CD14-positive monocyte (primary cell): Measurements from ENCODE around the gene PTPRO. TPM values are rescaled to one million over a fixed set of nuclear protein-coding genes. Genes with fewer than 3 reads are reported as not detected.

ENCODE experiments used
- DNase-seq, 3 donors: peaks; one replicate each; pipeline ENCODE4 v3.0.0-alpha.2; 2011 to 2022
- H2AFZ ChIP-seq: 2 replicates; pipeline ENCODE4 v1.6.0; 2012; ENCODE audit warnings: mild to moderate bottlenecking, low read depth, low read length, inconsistent platforms; ENCODE audit not compliant: insufficient read depth, poor library complexity, severe bottlenecking
- H3K27ac ChIP-seq, 2 donors: 1 replicate in 1 of 2; 2 replicates in 1 of 2; pipeline ENCODE4 v1.5.1; 2012 to 2013; ENCODE audit warnings: low read length in 2 of 2, control low read depth in 1 of 2, inconsistent platforms in 1 of 2, low read depth in 1 of 2, mild to moderate bottlenecking in 1 of 2
- H3K27me3 ChIP-seq, 2 donors: one replicate each; pipeline versions ENCODE4 v1.6.0 to v1.6.1; 2011 to 2013; ENCODE audit warnings: low read length in 2 of 2; ENCODE audit not compliant: control insufficient read depth in 2 of 2, insufficient read depth in 2 of 2
- H3K36me3 ChIP-seq, 2 donors: replicated peaks in 1 of 2; 1 replicate in 1 of 2; 2 replicates in 1 of 2; pipeline versions ENCODE4 v1.5.1 to v1.6.1; 2012 to 2013; ENCODE audit warnings: low read length in 2 of 2, control low read depth in 1 of 2, inconsistent platforms in 1 of 2, mild to moderate bottlenecking in 1 of 2; ENCODE audit not compliant: insufficient read depth in 2 of 2, control insufficient read depth in 1 of 2
- H3K4me1 ChIP-seq, 2 donors: 1 replicate in 1 of 2; 2 replicates in 1 of 2; pipeline versions ENCODE4 v1.5.1 to v1.6.1; 2012 to 2013; ENCODE audit warnings: low read length in 2 of 2, control low read depth in 1 of 2, inconsistent platforms in 1 of 2, mild to moderate bottlenecking in 1 of 2, moderate library complexity in 1 of 2; ENCODE audit not compliant: insufficient read depth in 2 of 2, control insufficient read depth in 1 of 2
- H3K4me2 ChIP-seq: replicated peaks from 2 replicates; pipeline ENCODE3; 2012; ENCODE audit warnings: low read length, moderate library complexity, mild to moderate bottlenecking; ENCODE audit not compliant: poor library complexity, severe bottlenecking; ENCODE audit errors: extremely low read depth
- H3K4me3 ChIP-seq, 3 experiments: fragments of 200-600 bp in 1 of 3; sonication (generic) in 1 of 3; replicated peaks in 1 of 3; 1 replicate in 2 of 3; 2 replicates in 1 of 3; pipeline ENCODE4 v1.5.1; 2011 to 2013; ENCODE audit warnings: low read length in 3 of 3, mild to moderate bottlenecking in 3 of 3, control low read depth in 2 of 3, low read depth in 2 of 3, inconsistent platforms in 1 of 3, moderate library complexity in 1 of 3
- H3K79me2 ChIP-seq: 2 replicates; pipeline ENCODE4 v1.6.0; 2012; ENCODE audit warnings: mild to moderate bottlenecking, control low read depth, inconsistent platforms, low read length, moderate library complexity; ENCODE audit not compliant: insufficient read depth
- H3K9ac ChIP-seq: 2 replicates; pipeline ENCODE4 v1.6.0; 2017; ENCODE audit warnings: low read length, mild to moderate bottlenecking; ENCODE audit not compliant: insufficient read depth, poor library complexity, severe bottlenecking
- H3K9me3 ChIP-seq, 2 donors: replicated peaks in 1 of 2; 1 replicate in 1 of 2; 2 replicates in 1 of 2; pipeline versions ENCODE4 v1.5.1 to v1.6.1; 2012 to 2013; ENCODE audit warnings: low read length in 2 of 2, control low read depth in 1 of 2; ENCODE audit not compliant: control insufficient read depth in 1 of 2, insufficient read depth in 1 of 2
- H4K20me1 ChIP-seq: 2 replicates; pipeline ENCODE4 v1.6.0; 2012; ENCODE audit warnings: mild to moderate bottlenecking, low read length, control low read depth, moderate library complexity; ENCODE audit not compliant: insufficient read depth
- H3K27ac Mint-ChIP-seq, 7 donors: one replicate each; pipeline ENCODE4 v1.8.0; 2020; ENCODE audit warnings: mild to moderate bottlenecking in 7 of 7, mixed read lengths in 7 of 7, moderate library complexity in 6 of 7, inconsistent platforms in 2 of 7
- H3K27me3 Mint-ChIP-seq, 3 donors: one replicate each; pipeline ENCODE4 v1.8.0; 2021 to 2022; ENCODE audit warnings: low read depth in 3 of 3, mild to moderate bottlenecking in 3 of 3, mixed read lengths in 3 of 3, moderate library complexity in 3 of 3, inconsistent platforms in 1 of 3
- H3K36me3 Mint-ChIP-seq, 2 donors: one replicate each; pipeline ENCODE4 v1.8.0; 2020; ENCODE audit warnings: mixed read lengths in 2 of 2, inconsistent platforms in 1 of 2, mild to moderate bottlenecking in 1 of 2
- H3K4me1 Mint-ChIP-seq: one replicate; pipeline ENCODE4 v1.8.0; 2020; ENCODE audit warnings: mild to moderate bottlenecking, mixed read lengths
- H3K4me3 Mint-ChIP-seq, 2 donors: one replicate each; pipeline ENCODE4 v1.8.0; 2020; ENCODE audit warnings: mild to moderate bottlenecking in 2 of 2, mixed read lengths in 2 of 2, moderate library complexity in 1 of 2
- H3K9me3 Mint-ChIP-seq, 7 donors: one replicate each; pipeline ENCODE4 v1.8.0; 2020 to 2022; ENCODE audit warnings: mixed read lengths in 7 of 7, mild to moderate bottlenecking in 6 of 7, moderate library complexity in 6 of 7, inconsistent platforms in 2 of 7
- WGBS: methylation state at CpG from one replicate; pipeline ENCODE4 v1.1.5; 2013; ENCODE audit warnings: missing lambda C conversion rate; ENCODE audit not compliant: insufficient coverage; 5-methylcytosine and 5-hydroxymethylcytosine counted together
- intact Hi-C, 2 donors: fragments of 100-400 bp; cut with micrococcal nuclease; formaldehyde crosslinking; loops; one replicate each; pipeline versions ENCODE4 v1.15.0 to v1.15.1; 2023
- polyA plus RNA-seq, 3 donors: library from polyadenylated mRNA; depleted of rRNA in 1 of 3; unstranded in 2 of 3; stranded (reverse) in 1 of 3; fragments of 300-500 nt in 2 of 3; fragments of >200 nt in 1 of 3; fragmentation: Illumina TruSeq in 2 of 3; gene quantifications; 1 replicate in 2 of 3; 2 replicates in 1 of 3; pipeline ENCODE4 v1.2.3, GENCODE V29; 2012 to 2021
- TF ChIP-seq, protein P1 (sequence below): fragments of 200-600 bp; IDR thresholded peaks from one replicate; pipeline ENCODE4 v1.8.0; 2022; ENCODE audit warnings: antibody characterized with exemption, mild to moderate bottlenecking

The PTPRO gene
- polyA plus RNA-seq, 3 donors = 3.1 to 12.0 (median 4.7) TPM

DNA sequence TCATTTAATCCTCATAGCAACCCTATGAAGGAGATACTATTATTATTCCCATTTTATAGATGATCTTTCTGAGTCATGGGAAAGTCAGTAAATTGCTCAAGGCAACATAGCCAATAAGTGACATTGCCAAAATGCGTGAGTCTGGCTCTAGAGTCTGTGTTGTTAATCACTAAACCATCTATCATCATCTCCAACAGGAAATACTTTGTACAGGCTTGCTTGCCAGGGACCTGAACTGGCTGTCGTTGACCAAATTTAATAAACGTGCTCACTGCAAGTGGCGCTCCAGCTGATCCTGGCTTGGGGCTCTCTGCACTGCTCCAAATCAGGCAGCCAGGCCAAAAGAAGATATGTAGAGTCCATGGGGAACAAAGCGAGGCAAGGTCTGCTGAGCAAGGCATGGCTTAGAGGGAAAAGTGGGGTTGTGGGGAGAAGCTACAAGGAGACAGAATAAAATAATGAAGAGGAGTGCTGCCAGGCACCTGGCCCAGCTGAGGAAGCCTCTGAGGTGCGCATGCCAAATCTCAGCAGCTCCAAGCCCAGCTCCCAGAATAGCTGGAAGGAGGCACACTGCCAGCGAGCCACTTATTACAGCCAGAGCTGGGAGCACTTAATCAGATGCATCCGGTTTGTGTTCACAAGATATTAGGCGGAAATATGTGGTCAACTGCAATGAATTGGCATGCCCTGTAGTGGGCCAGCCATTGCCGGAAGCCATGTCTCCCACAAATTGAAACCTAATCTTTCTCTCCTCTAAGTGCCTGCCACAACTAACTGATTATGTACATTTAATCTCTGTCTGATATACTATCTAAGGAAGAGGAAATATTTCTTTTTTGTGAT lies 43.3 kb upstream of the PTPRO start:
- TF ChIP-seq, protein P1, sequence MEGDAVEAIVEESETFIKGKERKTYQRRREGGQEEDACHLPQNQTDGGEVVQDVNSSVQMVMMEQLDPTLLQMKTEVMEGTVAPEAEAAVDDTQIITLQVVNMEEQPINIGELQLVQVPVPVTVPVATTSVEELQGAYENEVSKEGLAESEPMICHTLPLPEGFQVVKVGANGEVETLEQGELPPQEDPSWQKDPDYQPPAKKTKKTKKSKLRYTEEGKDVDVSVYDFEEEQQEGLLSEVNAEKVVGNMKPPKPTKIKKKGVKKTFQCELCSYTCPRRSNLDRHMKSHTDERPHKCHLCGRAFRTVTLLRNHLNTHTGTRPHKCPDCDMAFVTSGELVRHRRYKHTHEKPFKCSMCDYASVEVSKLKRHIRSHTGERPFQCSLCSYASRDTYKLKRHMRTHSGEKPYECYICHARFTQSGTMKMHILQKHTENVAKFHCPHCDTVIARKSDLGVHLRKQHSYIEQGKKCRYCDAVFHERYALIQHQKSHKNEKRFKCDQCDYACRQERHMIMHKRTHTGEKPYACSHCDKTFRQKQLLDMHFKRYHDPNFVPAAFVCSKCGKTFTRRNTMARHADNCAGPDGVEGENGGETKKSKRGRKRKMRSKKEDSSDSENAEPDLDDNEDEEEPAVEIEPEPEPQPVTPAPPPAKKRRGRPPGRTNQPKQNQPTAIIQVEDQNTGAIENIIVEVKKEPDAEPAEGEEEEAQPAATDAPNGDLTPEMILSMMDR = no peak
- DNase-seq = no peak
- no peak overlapping the region for H3K4me3 ChIP-seq
- no peaks in the 10 kb centered on the region for H3K36me3 ChIP-seq
- Mint-ChIP-seq H3K4me3 (no peak overlapping the region), H3K36me3 (no peaks in the 10 kb centered on the region), H3K9me3 (no peaks in the 10 kb centered on the region), H3K4me1 (peaks cover 7% of the 10 kb centered on the region), H3K27ac (peak overlapping the region in 1 of 7 donors; percentile 55), H3K27me3 (peaks cover 10 to 32% (median 14%) of the 10 kb centered on the region in 3 donors)
- WGBS = 27% methylated on average over 8 of the region's 10 CpGs
- no peak overlapping the region for H2AFZ ChIP-seq
- H3K4me2 ChIP-seq = no peak overlapping the region
- no peaks in the 10 kb centered on the region for H3K79me2 ChIP-seq
- no peak overlapping the region for H3K9ac ChIP-seq
- H3K27me3 ChIP-seq = peaks cover 2 to 12% of the 10 kb centered on the region in 2 donors
- H3K27ac ChIP-seq = no peak overlapping the region
- H3K4me1 ChIP-seq = no peaks in the 10 kb centered on the region
- H4K20me1 ChIP-seq = no peaks in the 10 kb centered on the region
- intact Hi-C loops = loop anchor here (10.0 kb wide), 4 partner anchors 236 to 576 kb away; no protein-coding TSS in a partner anchor
- no peaks in the 10 kb centered on the region for H3K9me3 ChIP-seq

DNA sequence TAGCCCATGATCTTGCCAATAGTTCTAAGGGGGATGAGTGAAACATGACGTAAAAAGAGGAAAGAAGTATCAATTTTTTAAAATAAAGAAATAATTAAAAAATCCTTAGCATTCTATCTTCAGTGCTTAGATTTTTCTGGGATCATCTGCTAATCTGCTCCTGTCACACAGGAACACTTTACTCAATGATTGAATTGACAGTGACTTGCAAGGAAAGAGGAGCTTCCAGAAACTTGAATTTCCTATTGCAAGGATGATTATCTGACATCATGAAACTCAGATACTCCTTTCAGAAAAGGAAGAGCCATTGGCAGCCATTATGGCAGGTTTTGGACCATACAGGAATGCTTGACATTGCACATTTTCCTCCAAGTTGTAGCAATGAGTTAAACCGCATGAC lies 41.4 kb upstream of the PTPRO start:
- H3K4me1 ChIP-seq = no peaks in the 10 kb centered on the region
- H3K27ac ChIP-seq = no peak overlapping the region
- Mint-ChIP-seq H3K4me1 (peaks cover 7% of the 10 kb centered on the region), H3K9me3 (no peaks in the 10 kb centered on the region), H3K36me3 (no peaks in the 10 kb centered on the region), H3K27me3 (peaks cover 12 to 34% (median 15%) of the 10 kb centered on the region in 3 donors), H3K27ac (no peak overlapping the region), H3K4me3 (no peak overlapping the region)
- H4K20me1 ChIP-seq = no peaks in the 10 kb centered on the region
- no peaks in the 10 kb centered on the region for H3K36me3 ChIP-seq
- H3K4me2 ChIP-seq = no peak overlapping the region
- WGBS = no CpG with 5 or more reads among the region's 2 CpGs
- no peak overlapping the region for H3K9ac ChIP-seq
- no peak overlapping the region for H3K4me3 ChIP-seq
- intact Hi-C loops = no loop called here
- H3K9me3 ChIP-seq = no peaks in the 10 kb centered on the region
- H2AFZ ChIP-seq = no peak overlapping the region
- DNase-seq = no peak
- TF ChIP-seq, protein P1 = no peak
- H3K79me2 ChIP-seq = no peaks in the 10 kb centered on the region
- H3K27me3 ChIP-seq = peaks cover 8 to 20% of the 10 kb centered on the region in 2 donors
